OCI-LY3 (cell line): ENCODE data around the gene LYRM7.

ENCODE experiments used
- CTCF ChIP-seq: fragments of 200-600, 300-600 bp; sonication (generic); IDR thresholded peaks from 2 replicates; pipeline ENCODE4 v1.5.1; 2014; ENCODE audit warnings: antibody characterized with exemption, low read length, low read depth
- EZH2phosphoT487 ChIP-seq: fragments of 200-600 bp; shearing (Covaris generic); IDR thresholded peaks from 2 replicates; pipeline ENCODE4 v1.6.1; 2018; ENCODE audit warnings: antibody characterized with exemption, mixed run types, low read depth

DNA sequence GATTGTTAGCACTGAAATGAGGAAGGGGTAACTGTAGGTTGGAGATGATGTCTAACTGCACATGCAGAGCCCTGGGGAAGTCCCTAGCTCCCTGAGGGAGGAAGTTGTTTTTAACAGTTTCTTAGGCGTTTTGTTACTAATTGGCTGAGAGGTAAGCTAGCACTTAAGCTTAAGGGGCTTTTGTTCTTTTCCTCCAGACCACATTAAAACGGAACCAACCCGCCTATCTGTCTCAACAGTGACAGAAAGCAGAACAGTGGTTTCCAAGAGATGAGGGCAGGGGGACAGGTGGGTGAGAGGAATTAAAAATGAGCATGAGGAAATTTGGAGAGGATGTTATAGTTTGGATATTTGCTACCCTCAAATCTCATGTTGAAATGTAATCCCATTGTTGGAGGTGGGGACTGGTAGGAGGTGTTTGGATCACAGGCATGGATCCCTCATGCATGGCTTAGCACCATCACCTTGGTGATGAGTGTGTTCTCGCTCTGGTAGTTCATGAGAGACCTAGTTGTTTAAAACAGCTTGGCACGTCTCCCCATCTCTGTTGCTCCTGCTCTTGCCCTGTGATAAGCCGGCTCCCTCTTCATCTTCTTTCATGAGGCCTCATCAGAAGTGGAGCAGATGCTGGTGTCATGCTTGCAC, 38.9 kb downstream of the LYRM7 start:
- TF ChIP-seq CTCF (no peak), EZH2phosphoT487 (no peak)
